Osteoblast (primary cell): ENCODE data around the gene CPNE7. TPM values are rescaled to one million over a fixed set of nuclear protein-coding genes. Genes with fewer than 3 reads are reported as not detected.

Experiments
- DNase-seq: peaks from one replicate; pipeline ENCODE4 v3.0.0; 2011; ENCODE audit warnings: low spot score, mixed read lengths; ENCODE audit not compliant: insufficient read length; ENCODE audit errors: missing footprints
- H2AFZ ChIP-seq: 2 replicates; pipeline ENCODE4 v1.6.0; 2011; ENCODE audit warnings: mild to moderate bottlenecking, low read length
- H3K27ac ChIP-seq: 2 replicates; pipeline ENCODE4 v1.5.1; 2011; ENCODE audit warnings: mild to moderate bottlenecking, low read depth, low read length, moderate library complexity
- H3K27me3 ChIP-seq: 2 replicates; pipeline ENCODE4 v1.6.0; 2012; ENCODE audit warnings: mild to moderate bottlenecking, control low read depth, inconsistent platforms, low read length, moderate library complexity; ENCODE audit not compliant: insufficient read depth
- H3K36me3 ChIP-seq: 2 replicates; pipeline ENCODE4 v1.5.1; 2011; ENCODE audit warnings: mild to moderate bottlenecking, low read length, control low read depth, moderate library complexity; ENCODE audit not compliant: insufficient read depth
- H3K4me1 ChIP-seq: 2 replicates; pipeline ENCODE4 v1.5.1; 2011; ENCODE audit warnings: mild to moderate bottlenecking, low read length, control low read depth, moderate library complexity; ENCODE audit not compliant: insufficient read depth
- H3K4me2 ChIP-seq: 2 replicates; pipeline ENCODE4 v1.6.0; 2011; ENCODE audit warnings: mild to moderate bottlenecking, low read length; ENCODE audit not compliant: insufficient read depth
- H3K4me3 ChIP-seq: fragments of 200-600 bp; sonication (generic); 3 replicates; pipeline ENCODE4 v1.5.1; 2012; ENCODE audit warnings: mild to moderate bottlenecking, low read length, inconsistent platforms; ENCODE audit not compliant: insufficient read depth
- H3K79me2 ChIP-seq: 2 replicates; pipeline ENCODE4 v1.6.0; 2012; ENCODE audit warnings: mild to moderate bottlenecking, low read length, control low read depth, inconsistent platforms; ENCODE audit not compliant: insufficient read depth
- H3K9me3 ChIP-seq: 2 replicates; pipeline ENCODE4 v1.5.1; 2011; ENCODE audit warnings: low read depth, low read length, control low read depth
- H4K20me1 ChIP-seq: 2 replicates; pipeline ENCODE4 v1.6.0; 2012; ENCODE audit warnings: mild to moderate bottlenecking, low read length, control low read depth; ENCODE audit not compliant: insufficient read depth
- CTCF ChIP-seq: IDR thresholded peaks from 2 replicates; pipeline ENCODE4 v1.5.1; 2011; ENCODE audit warnings: mild to moderate bottlenecking, low read depth, low read length, moderate library complexity; ENCODE audit errors: extremely low read depth
- total RNA-seq: library from RNA; depleted of rRNA; stranded (reverse); fragments of >200 nt; gene quantifications from 2 replicates; pipeline ENCODE4 v1.2.3, GENCODE V29; 2012

CPNE7 gene
- total RNA-seq, 1 donor = 7.2 TPM

- no peaks in the 10 kb centered on the region for H3K27me3 ChIP-seq
- no peak overlapping the region for H2AFZ ChIP-seq
- H3K4me3 ChIP-seq = no peak overlapping the region
- H3K4me2 ChIP-seq = no peak overlapping the region
- no peak overlapping the region for H3K27ac ChIP-seq
- H4K20me1 ChIP-seq = no peaks in the 10 kb centered on the region
- H3K4me1 ChIP-seq = no peaks in the 10 kb centered on the region
- DNase-seq = peak; percentile 68
- peaks cover 6% of the 10 kb centered on the region for H3K79me2 ChIP-seq
- TF ChIP-seq CTCF = no peak
- peaks cover 62% of the 10 kb centered on the region for H3K36me3 ChIP-seq
- no peaks in the 10 kb centered on the region for H3K9me3 ChIP-seq
Measured at GRCh38 chr16:89544113-89544512, 31.4 kb upstream of the CPNE7 start.

GRCh38 chr16:89544713-89545043 is 30.9 kb upstream of the CPNE7 start:
- DNase-seq = peak; percentile 83
- no peaks in the 10 kb centered on the region for H3K27me3 ChIP-seq
- H3K9me3 ChIP-seq = no peaks in the 10 kb centered on the region
- H3K4me1 ChIP-seq = no peaks in the 10 kb centered on the region
- no peak overlapping the region for H3K27ac ChIP-seq
- no peak for TF ChIP-seq CTCF
- H2AFZ ChIP-seq = no peak overlapping the region
- H3K36me3 ChIP-seq = peaks cover 66% of the 10 kb centered on the region
- H3K4me3 ChIP-seq = no peak overlapping the region
- no peaks in the 10 kb centered on the region for H4K20me1 ChIP-seq
- H3K79me2 ChIP-seq = peaks cover 6% of the 10 kb centered on the region
- no peak overlapping the region for H3K4me2 ChIP-seq

GRCh38 chr16:89545044-89545830 is 30.3 kb upstream of the CPNE7 start:
- Histone ChIP-seq H3K9me3 (no peaks in the 10 kb centered on the region), H2AFZ (no peak overlapping the region), H3K4me2 (no peak overlapping the region), H3K27me3 (no peaks in the 10 kb centered on the region), H3K79me2 (peaks cover 6% of the 10 kb centered on the region), H3K27ac (no peak overlapping the region), H3K36me3 (peaks cover 64% of the 10 kb centered on the region), H3K4me1 (no peaks in the 10 kb centered on the region), H4K20me1 (no peaks in the 10 kb centered on the region), H3K4me3 (no peak overlapping the region)
- DNase-seq = peak; percentile 84
- TF ChIP-seq CTCF = no peak

- Histone ChIP-seq H3K27ac (no peak overlapping the region), H3K27me3 (no peaks in the 10 kb centered on the region), H3K79me2 (peaks cover 6% of the 10 kb centered on the region), H3K4me2 (no peak overlapping the region), H4K20me1 (no peaks in the 10 kb centered on the region), H3K36me3 (peaks cover 69% of the 10 kb centered on the region), H3K4me1 (no peaks in the 10 kb centered on the region), H3K9me3 (no peaks in the 10 kb centered on the region), H2AFZ (no peak overlapping the region), H3K4me3 (no peak overlapping the region)
- no peak for DNase-seq
- TF ChIP-seq CTCF = no peak
Measured at GRCh38 chr16:89545831-89546574, 29.6 kb upstream of the CPNE7 start.
